Bronchial epithelial cell (primary cell): Measurements from ENCODE around the gene UGT1A3. TPM values are rescaled to one million over a fixed set of nuclear protein-coding genes. Genes with fewer than 3 reads are reported as not detected.

Experiments used
- DNase-seq: peaks from one replicate; pipeline ENCODE4 v3.0.0-alpha.2; 2010; ENCODE audit warnings: low read depth
- FAIRE-seq: peaks from 2 replicates; lab custom pipeline; 2011; peaks lifted over from hg19 to GRCh38; lab: Jason Lieb, UNC
- H3K27me3 ChIP-seq: 2 replicates; pipeline ENCODE4 v1.5.1; 2011; ENCODE audit warnings: low read length; ENCODE audit not compliant: control insufficient read depth, insufficient read depth
- H3K36me3 ChIP-seq: 2 replicates; pipeline ENCODE4 v1.5.1; 2011; ENCODE audit warnings: low read length; ENCODE audit not compliant: control insufficient read depth, insufficient read depth
- H3K4me3 ChIP-seq: 2 replicates; pipeline ENCODE4 v1.5.1; 2011; ENCODE audit warnings: mild to moderate bottlenecking, low read depth, low read length, control low read depth
- CTCF ChIP-seq: IDR thresholded peaks from 2 replicates; pipeline ENCODE4 v1.5.1; 2011; ENCODE audit warnings: mild to moderate bottlenecking, moderate library complexity, low read length, control low read depth, inconsistent platforms; ENCODE audit not compliant: insufficient read depth, severe bottlenecking
- total RNA-seq: library from RNA; depleted of rRNA; stranded (reverse); fragments of >200 nt; gene quantifications from 2 replicates; pipeline ENCODE4 v1.2.1, GENCODE V29; 2014

The UGT1A3 gene
- total RNA-seq, 1 donor from 2014 or later, result not detected

- Histone ChIP-seq H3K27me3 (no peaks in the 10 kb centered on the region), H3K4me3 (no peak overlapping the region), H3K36me3 (no peaks in the 10 kb centered on the region)
- DNase-seq, result no peak
- FAIRE-seq, result no peak
- TF ChIP-seq CTCF, result no peak
Measured at GRCh38 chr2:233799087-233799665, 70.3 kb downstream of the UGT1A3 start.

- DNase-seq (no peak), FAIRE-seq (no peak)
- H3K27me3 ChIP-seq, result no peaks in the 10 kb centered on the region
- no peak overlapping the region for H3K4me3 ChIP-seq
- no peak for TF ChIP-seq CTCF
- no peaks in the 10 kb centered on the region for H3K36me3 ChIP-seq
Measured at GRCh38 chr2:233799716-233800115, 70.9 kb downstream of the UGT1A3 start.

DNA sequence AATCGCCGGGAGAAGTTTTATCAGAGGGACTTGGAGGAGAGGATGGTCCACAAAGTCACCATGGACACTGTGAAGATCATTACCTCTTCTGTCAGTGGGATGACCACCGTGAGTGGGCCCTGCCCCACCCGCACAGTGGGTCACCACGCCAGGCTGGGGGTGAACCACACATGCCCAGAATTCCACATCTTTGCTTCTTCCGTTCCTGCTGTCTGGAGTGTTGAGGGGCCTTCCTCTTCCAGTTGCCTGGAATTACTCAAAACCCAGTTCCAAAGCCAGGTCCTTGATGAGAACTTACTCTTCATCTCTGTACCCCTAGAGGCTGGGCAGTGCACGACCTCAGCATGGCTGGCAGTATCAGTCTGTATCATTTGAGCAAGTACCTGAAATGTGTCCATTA lies 71.4 kb downstream of the UGT1A3 start:
- DNase-seq (no peak), FAIRE-seq (no peak)
- Histone ChIP-seq H3K27me3 (no peaks in the 10 kb centered on the region), H3K4me3 (no peak overlapping the region), H3K36me3 (no peaks in the 10 kb centered on the region)
- TF ChIP-seq CTCF, result no peak

- DNase-seq (peak; percentile 51), FAIRE-seq (no peak)
- H3K36me3 ChIP-seq, result no peaks in the 10 kb centered on the region
- H3K4me3 ChIP-seq, result no peak overlapping the region
- TF ChIP-seq CTCF, result no peak
- H3K27me3 ChIP-seq, result no peaks in the 10 kb centered on the region
Measured at GRCh38 chr2:233801357-233802131, 72.7 kb downstream of the UGT1A3 start.

- Histone ChIP-seq H3K36me3 (no peaks in the 10 kb centered on the region), H3K4me3 (no peak overlapping the region), H3K27me3 (no peaks in the 10 kb centered on the region)
- TF ChIP-seq CTCF, result no peak
- FAIRE-seq, result no peak
- no peak for DNase-seq
Measured at GRCh38 chr2:233802132-233802815, 73.4 kb downstream of the UGT1A3 start.
